Fibroblast of villous mesenchyme (primary cell): ENCODE results near the gene MAP4K3. TPM values are rescaled to one million over a fixed set of nuclear protein-coding genes. Genes with fewer than 3 reads are reported as not detected.

ENCODE experiments used
- DNase-seq: peaks from one replicate; pipeline ENCODE4 v3.0.0-alpha.2; 2010; ENCODE audit warnings: low read depth
- H3K4me3 ChIP-seq: 2 replicates; pipeline ENCODE4 v1.5.1; 2011; ENCODE audit warnings: low read depth, mild to moderate bottlenecking, low read length
- total RNA-seq: library from RNA; depleted of rRNA; stranded (reverse); fragments of >200 nt; gene quantifications from 2 replicates; pipeline ENCODE4 v1.2.3, GENCODE V29; 2012
- TF ChIP-seq, protein P1 (sequence below): IDR thresholded peaks from 2 replicates; pipeline ENCODE4 v1.5.1; 2012; ENCODE audit warnings: low read depth, mild to moderate bottlenecking, low read length; ENCODE audit not compliant: insufficient read depth

Gene MAP4K3
- total RNA-seq, 1 donor: 97.2 TPM

DNA sequence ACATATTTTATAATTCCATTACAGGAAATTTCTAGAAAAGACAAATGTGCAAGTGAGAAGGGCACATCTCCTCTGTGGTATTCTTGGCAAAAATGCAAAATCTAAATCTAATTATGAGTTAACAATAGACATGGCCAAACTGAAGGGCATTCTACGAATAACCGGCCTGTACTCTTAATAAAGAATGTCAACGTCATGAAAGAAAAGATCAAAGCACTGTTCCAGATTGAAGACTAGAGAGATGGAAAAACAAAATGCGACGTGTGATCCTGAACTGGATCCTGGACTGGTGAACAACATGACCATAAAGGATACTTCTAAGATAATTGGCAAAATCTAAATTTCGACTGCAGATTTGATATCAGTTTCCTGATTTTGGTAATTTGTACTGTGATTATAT lies 196.3 kb downstream of the MAP4K3 start:
- TF ChIP-seq, protein P1, sequence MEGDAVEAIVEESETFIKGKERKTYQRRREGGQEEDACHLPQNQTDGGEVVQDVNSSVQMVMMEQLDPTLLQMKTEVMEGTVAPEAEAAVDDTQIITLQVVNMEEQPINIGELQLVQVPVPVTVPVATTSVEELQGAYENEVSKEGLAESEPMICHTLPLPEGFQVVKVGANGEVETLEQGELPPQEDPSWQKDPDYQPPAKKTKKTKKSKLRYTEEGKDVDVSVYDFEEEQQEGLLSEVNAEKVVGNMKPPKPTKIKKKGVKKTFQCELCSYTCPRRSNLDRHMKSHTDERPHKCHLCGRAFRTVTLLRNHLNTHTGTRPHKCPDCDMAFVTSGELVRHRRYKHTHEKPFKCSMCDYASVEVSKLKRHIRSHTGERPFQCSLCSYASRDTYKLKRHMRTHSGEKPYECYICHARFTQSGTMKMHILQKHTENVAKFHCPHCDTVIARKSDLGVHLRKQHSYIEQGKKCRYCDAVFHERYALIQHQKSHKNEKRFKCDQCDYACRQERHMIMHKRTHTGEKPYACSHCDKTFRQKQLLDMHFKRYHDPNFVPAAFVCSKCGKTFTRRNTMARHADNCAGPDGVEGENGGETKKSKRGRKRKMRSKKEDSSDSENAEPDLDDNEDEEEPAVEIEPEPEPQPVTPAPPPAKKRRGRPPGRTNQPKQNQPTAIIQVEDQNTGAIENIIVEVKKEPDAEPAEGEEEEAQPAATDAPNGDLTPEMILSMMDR: no peak
- DNase-seq: no peak
- H3K4me3 ChIP-seq: no peak overlapping the region

- peak; percentile 41 for DNase-seq
- no peak overlapping the region for H3K4me3 ChIP-seq
- TF ChIP-seq, protein P1: no peak
Measured at GRCh38 chr2:39234754-39235153, 202.3 kb downstream of the MAP4K3 start.

DNA sequence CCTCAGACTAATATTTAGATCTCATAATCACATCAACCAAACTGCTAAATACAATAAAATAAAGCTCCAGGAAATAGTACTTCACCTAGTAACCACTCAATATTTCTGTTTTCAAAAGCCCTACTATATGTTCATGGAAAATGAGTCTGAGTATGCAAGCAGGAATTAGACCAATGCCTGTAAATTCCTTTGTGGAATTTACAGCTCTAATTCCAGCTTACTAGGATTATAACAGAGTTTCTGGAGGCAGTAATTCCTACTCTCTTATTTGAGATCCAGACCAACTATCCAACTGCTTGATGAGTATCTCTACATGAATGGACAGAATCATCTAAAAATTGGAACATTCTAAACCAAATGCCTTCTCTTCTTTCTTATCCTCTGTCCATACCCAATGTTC lies 204.9 kb downstream of the MAP4K3 start:
- TF ChIP-seq, protein P1: no peak
- DNase-seq: peak; percentile 44
- H3K4me3 ChIP-seq: no peak overlapping the region

GRCh38 chr2:39228413-39229209 lies 208.5 kb downstream of the MAP4K3 start:
- H3K4me3 ChIP-seq: peak overlapping the region; percentile 17
- TF ChIP-seq, protein P1: no peak
- no peak for DNase-seq

GRCh38 chr2:39227628-39228412 lies 209.3 kb downstream of the MAP4K3 start:
- TF ChIP-seq, protein P1: peak; percentile 86
- peak; percentile 75 for DNase-seq
- no peak overlapping the region for H3K4me3 ChIP-seq

- DNase-seq: no peak
- TF ChIP-seq, protein P1: no peak
Measured at GRCh38 chr2:39225567-39225966, 211.5 kb downstream of the MAP4K3 start.

More at GRCh38 chr2:39225567-39225966, 211.5 kb downstream of the MAP4K3 start:
- no peak overlapping the region for H3K4me3 ChIP-seq
